ENCODE measurements around the gene AKR1E2.

DNA sequence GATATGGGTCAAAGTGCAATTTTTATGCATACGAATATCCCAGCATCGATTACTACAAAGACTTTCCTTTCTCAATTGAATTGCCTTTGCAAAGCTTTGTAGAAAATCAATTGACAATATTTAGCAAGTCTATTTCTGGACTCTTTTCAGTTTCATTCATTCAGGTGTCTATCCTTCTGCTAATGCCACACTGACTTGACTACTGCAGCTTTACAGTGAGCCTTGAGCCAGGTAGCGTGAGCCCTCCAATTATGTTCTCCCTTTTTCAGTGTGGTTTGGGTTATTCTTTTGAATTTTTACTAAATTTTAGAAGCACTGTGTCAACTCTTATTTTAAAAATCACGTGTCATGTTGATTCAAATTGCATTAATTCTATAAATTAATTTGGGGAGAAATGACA, 19.5 kb upstream of the AKR1E2 start:
- TF ChIP-seq, protein P1, sequence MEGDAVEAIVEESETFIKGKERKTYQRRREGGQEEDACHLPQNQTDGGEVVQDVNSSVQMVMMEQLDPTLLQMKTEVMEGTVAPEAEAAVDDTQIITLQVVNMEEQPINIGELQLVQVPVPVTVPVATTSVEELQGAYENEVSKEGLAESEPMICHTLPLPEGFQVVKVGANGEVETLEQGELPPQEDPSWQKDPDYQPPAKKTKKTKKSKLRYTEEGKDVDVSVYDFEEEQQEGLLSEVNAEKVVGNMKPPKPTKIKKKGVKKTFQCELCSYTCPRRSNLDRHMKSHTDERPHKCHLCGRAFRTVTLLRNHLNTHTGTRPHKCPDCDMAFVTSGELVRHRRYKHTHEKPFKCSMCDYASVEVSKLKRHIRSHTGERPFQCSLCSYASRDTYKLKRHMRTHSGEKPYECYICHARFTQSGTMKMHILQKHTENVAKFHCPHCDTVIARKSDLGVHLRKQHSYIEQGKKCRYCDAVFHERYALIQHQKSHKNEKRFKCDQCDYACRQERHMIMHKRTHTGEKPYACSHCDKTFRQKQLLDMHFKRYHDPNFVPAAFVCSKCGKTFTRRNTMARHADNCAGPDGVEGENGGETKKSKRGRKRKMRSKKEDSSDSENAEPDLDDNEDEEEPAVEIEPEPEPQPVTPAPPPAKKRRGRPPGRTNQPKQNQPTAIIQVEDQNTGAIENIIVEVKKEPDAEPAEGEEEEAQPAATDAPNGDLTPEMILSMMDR (IDR thresholded peaks at IDR 0.05) = no peak
- no peak for TF ChIP-seq POLR2A (IDR thresholded peaks at IDR 0.05)

Measured in testis (tissue), 2 donors.